Measurements from ENCODE around the gene GABRA4. TPM values are rescaled to one million over a fixed set of nuclear protein-coding genes. Genes with fewer than 3 reads are reported as not detected.

Gene GABRA4
- total RNA-seq, 4 donors from 2014 or later: 0.34 to 2.2 (median 0.58) TPM

GRCh38 chr4:46980851-46981250, 12.5 kb downstream of the GABRA4 start:
- WGBS: 49% methylated on average over 4 of the region's 4 CpGs
- Histone ChIP-seq H3K27me3 (no peaks in the 10 kb centered on the region), H3K4me3 (no peak overlapping the region), H3K4me1 (no peaks in the 10 kb centered on the region), H3K9me3 (no peaks in the 10 kb centered on the region), H3K27ac (no peak overlapping the region), H3K36me3 (no peaks in the 10 kb centered on the region)
- DNase-seq (ENCODE audit: low spot score in 2 of 2): no peak
- TF ChIP-seq POLR2AphosphoS5 (IDR thresholded peaks at IDR 0.05): no peak
- TF ChIP-seq CTCF (IDR thresholded peaks at IDR 0.05): no peak
- no peak for TF ChIP-seq POLR2A (IDR thresholded peaks at IDR 0.05)
- no peak for TF ChIP-seq EP300 (IDR thresholded peaks at IDR 0.05)

GRCh38 chr4:46979726-46980125, 13.7 kb downstream of the GABRA4 start:
- no peaks in the 10 kb centered on the region for H3K4me1 ChIP-seq
- no peaks in the 10 kb centered on the region for H3K9me3 ChIP-seq
- DNase-seq (ENCODE audit: low spot score in 2 of 2): no peak
- H3K27ac ChIP-seq: no peak overlapping the region
- TF ChIP-seq EP300 (IDR thresholded peaks at IDR 0.05): no peak
- TF ChIP-seq POLR2AphosphoS5 (IDR thresholded peaks at IDR 0.05): no peak
- TF ChIP-seq CTCF (IDR thresholded peaks at IDR 0.05): no peak
- no peak for TF ChIP-seq POLR2A (IDR thresholded peaks at IDR 0.05)
- H3K4me3 ChIP-seq: no peak overlapping the region
- WGBS: 84% methylated on average over 4 of the region's 4 CpGs
- no peaks in the 10 kb centered on the region for H3K36me3 ChIP-seq
- H3K27me3 ChIP-seq: no peaks in the 10 kb centered on the region

GRCh38 chr4:46979283-46979682, 14.1 kb downstream of the GABRA4 start:
- no peak for DNase-seq (ENCODE audit: low spot score in 2 of 2)
- H3K27me3 ChIP-seq: no peaks in the 10 kb centered on the region
- no peak overlapping the region for H3K27ac ChIP-seq
- no peak overlapping the region for H3K4me3 ChIP-seq
- H3K9me3 ChIP-seq: no peaks in the 10 kb centered on the region
- no peaks in the 10 kb centered on the region for H3K36me3 ChIP-seq
- WGBS: 71% methylated on average over 2 of the region's 2 CpGs
- TF ChIP-seq POLR2AphosphoS5 (IDR thresholded peaks at IDR 0.05) (no peak), EP300 (IDR thresholded peaks at IDR 0.05) (no peak), POLR2A (IDR thresholded peaks at IDR 0.05) (no peak)
- H3K4me1 ChIP-seq: no peaks in the 10 kb centered on the region

- no peaks in the 10 kb centered on the region for H3K36me3 ChIP-seq
- no peak overlapping the region for H3K4me3 ChIP-seq
- no peak overlapping the region for H3K27ac ChIP-seq
- H3K27me3 ChIP-seq: no peaks in the 10 kb centered on the region
- H3K4me1 ChIP-seq: no peaks in the 10 kb centered on the region
- no peak for DNase-seq (ENCODE audit: low spot score in 2 of 2)
- no peak for TF ChIP-seq CTCF (IDR thresholded peaks at IDR 0.05)
- no peak for TF ChIP-seq POLR2A (IDR thresholded peaks at IDR 0.05)
- TF ChIP-seq POLR2AphosphoS5 (IDR thresholded peaks at IDR 0.05): no peak
- no peak for TF ChIP-seq EP300 (IDR thresholded peaks at IDR 0.05)
- no peaks in the 10 kb centered on the region for H3K9me3 ChIP-seq
- WGBS: 92% methylated on average over 2 of the region's 2 CpGs
Measured at GRCh38 chr4:46977245-46977644, 16.1 kb downstream of the GABRA4 start.

GRCh38 chr4:46975812-46976553, 17.4 kb downstream of the GABRA4 start:
- H3K4me1 ChIP-seq: no peaks in the 10 kb centered on the region
- WGBS: 82% methylated on average over 4 of the region's 4 CpGs
- H3K27me3 ChIP-seq: no peaks in the 10 kb centered on the region
- no peak for TF ChIP-seq CTCF (IDR thresholded peaks at IDR 0.05)
- no peak for TF ChIP-seq POLR2A (IDR thresholded peaks at IDR 0.05)
- no peak for TF ChIP-seq EP300 (IDR thresholded peaks at IDR 0.05)
- no peak for DNase-seq (ENCODE audit: low spot score in 2 of 2)
- H3K36me3 ChIP-seq: no peaks in the 10 kb centered on the region
- H3K9me3 ChIP-seq: no peaks in the 10 kb centered on the region
- no peak overlapping the region for H3K27ac ChIP-seq
- H3K4me3 ChIP-seq: no peak overlapping the region
